HCEC 1CT (cell line): ENCODE results near the gene FBLL1.
A peak's percentile ranks its signal among the peaks of the same experiment; 100 is the strongest.
"Not testable (repeated sequence)": the region's sequence is repeated elsewhere in the genome, so short reads cannot be mapped to it uniquely, and the experiment has no call there.

Experiments
- DNase-seq: peaks from one replicate; pipeline ENCODE4 v3.0.0-alpha.2; 2017

The FBLL1 gene

DNA sequence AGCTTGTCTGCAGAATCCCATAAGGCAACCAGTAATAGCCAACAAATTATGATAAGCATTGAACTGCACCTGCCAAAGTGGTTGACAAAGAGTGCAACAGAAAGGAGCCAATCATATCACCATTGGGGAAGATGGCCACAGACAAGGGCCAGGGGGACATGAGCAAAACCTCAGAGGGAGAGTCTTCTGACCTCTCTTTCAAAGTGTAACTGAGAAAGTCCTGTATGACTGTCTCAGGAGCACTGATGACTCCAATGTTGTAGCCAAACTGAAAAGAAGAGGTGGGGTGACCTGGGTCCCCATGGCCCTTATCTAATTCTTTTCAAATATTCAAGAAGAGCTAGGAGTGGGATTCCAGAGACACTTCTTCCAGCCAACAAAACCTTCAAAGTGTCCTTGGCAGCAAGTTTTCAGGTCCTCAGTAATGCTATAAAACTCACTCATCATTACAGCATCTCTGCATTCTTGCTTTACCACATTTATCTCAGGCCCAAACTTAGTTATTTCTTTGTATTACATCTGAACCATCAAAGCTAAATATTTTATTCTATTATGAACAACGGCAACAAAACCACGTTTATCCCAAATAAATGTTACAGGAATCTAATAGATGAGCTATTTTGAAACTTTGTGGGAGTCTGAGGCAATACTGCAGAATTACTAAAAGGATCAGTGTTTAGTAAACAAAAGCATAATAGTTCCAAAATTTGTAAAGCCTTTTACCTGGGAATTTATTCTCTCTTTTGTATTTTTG lies 24.4 kb downstream of the FBLL1 start:
- DNase-seq, result no peak

DNA sequence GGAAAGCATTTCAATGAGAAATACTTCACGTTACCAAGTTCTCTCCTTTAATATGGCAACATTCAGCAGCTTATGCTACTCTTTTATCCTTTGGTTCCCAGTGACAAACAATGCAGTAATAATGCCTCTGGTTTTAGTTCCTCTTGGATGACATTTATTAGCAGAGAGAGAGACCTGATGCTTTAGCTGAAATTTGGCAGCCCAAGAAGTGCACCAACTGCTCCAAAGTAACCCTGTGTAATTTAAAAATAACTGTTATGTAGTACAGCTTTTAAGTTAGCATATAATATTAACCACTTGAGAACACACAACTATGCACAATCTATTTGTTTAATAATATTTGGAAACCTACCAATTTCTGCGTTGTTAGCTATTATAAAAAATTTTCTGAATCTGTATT lies 28.3 kb downstream of the FBLL1 start:
- DNase-seq, result no peak

DNA sequence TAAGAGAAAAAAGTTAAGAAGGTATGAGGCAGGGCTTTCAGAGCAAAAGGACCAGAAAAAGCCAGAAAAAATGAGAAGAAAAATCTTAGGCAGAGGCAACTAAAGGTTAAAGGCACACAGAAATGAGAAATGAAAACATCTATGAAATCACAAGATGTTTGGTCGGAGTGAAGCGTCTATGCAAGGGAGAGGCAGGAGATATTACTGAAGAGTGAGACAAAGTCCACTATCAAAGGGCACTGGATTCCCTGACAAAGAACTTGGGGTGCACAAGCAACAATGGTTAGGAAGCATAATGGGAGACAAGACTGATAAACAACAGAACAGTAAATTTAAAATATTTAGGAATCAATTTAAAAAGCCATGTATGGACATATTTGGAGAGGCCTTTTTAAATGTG lies 33.2 kb downstream of the FBLL1 start:
- DNase-seq, result no peak

DNA sequence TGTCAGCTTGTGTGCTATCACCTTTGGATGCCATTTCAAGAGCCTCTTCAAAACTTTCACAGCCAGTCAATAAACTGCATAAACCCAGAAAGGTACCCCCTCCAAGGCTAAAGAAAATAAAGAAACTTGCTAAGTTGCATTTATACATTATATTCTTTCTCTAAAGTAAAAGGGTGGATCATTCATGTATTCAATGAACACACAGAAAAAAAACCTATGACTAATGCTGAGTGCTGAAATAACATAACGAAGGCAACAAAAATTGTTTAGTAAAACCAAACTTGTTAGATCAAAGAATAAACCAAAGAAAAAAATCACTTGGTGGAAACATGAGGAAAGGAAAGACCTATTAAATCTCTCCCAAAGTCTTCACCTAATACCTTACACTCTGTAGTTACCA lies 34.9 kb downstream of the FBLL1 start:
- no peak for DNase-seq

DNA sequence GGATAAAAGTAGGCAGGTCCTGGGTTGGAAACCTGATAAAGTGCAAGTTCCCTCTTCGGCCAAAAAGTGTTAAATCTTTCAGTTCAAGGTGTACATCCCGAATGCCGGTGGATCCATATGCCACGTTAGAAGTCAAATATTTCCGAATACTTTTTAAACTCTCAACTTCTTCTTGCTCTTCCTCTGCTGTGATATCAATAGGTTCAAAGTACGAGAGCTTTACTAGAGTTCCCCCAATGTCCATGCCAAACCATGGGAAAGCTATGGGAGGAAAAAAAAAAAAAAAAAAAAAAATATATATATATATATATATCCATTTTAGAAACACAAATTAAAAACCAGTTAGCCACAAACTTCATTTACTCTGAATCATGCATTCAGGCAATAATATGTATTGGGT lies 39.6 kb downstream of the FBLL1 start:
- no peak for DNase-seq

DNA sequence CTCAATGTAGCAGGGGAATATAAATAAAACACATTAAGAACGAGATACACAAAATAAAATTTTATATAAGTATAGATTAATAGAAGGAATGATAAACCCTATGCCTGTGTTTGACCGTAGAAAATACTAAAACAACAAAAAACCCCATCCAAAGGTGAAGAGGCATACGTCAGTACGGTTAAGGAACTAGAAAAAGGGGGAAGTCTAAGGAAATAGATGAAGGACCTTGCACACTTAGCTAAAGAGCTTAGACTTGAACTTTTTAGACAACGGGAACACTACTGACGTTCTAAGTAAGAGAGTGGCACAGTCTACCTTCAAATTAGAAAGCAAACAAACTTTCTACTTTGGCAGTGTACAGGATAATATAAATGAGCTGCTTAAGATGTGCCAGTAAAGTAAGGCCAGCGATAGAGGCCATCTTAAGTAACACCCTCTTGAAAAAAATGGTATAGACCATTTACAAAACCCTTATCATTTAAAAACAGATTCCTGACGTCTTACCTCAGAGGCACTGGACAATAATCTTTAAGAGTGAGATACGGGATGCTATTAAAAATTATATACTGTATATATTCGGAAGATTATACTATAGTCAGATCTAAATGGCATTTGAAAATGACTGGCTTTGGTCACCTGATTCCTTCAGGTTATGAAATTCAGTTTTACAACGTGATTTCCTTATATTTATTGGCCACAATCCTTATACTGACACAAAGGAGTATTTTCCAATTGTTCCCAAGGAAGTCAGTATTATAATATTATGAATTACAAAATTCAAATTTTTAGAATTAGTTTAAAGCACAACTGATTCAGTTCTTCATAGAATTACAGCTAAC lies 41.6 kb downstream of the FBLL1 start:
- no peak for DNase-seq

DNA sequence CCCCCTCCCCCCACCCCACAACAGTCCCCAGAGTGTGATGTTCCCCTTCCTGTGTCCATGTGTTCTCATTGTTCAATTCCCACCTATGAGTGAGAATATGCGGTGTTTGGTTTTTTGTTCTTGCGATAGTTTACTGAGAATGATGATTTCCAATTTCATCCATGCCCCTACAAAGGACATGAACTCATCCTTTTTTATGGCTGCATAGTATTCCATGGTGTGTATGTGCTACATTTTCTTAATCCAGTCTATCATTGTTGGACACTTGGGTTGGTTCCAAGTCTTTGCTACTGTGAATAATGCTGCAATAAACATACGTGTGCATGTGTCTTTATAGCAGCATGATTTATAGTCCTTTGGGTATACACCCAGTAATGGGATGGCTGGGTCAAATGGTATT lies 44.6 kb downstream of the FBLL1 start:
- DNase-seq, result not testable (repeated sequence)

DNA sequence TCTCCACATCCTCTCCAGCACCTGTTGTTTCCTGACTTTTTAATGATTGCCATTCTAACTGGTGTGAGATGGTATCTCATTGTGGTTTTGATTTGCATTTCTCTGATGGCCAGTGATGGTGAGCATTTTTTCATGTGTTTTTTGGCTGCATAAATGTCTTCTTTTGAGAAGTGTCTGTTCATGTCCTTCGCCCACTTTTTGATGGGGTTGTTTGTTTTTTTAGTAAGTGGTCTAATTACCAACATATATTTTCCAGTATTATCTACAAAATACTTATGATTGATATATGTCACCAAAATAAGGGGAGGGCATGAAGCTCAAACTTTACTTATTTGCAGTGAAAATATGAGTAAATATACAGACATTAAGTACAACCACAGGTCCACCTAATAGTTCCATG lies 45.1 kb downstream of the FBLL1 start:
- DNase-seq, result not testable (repeated sequence)

DNA sequence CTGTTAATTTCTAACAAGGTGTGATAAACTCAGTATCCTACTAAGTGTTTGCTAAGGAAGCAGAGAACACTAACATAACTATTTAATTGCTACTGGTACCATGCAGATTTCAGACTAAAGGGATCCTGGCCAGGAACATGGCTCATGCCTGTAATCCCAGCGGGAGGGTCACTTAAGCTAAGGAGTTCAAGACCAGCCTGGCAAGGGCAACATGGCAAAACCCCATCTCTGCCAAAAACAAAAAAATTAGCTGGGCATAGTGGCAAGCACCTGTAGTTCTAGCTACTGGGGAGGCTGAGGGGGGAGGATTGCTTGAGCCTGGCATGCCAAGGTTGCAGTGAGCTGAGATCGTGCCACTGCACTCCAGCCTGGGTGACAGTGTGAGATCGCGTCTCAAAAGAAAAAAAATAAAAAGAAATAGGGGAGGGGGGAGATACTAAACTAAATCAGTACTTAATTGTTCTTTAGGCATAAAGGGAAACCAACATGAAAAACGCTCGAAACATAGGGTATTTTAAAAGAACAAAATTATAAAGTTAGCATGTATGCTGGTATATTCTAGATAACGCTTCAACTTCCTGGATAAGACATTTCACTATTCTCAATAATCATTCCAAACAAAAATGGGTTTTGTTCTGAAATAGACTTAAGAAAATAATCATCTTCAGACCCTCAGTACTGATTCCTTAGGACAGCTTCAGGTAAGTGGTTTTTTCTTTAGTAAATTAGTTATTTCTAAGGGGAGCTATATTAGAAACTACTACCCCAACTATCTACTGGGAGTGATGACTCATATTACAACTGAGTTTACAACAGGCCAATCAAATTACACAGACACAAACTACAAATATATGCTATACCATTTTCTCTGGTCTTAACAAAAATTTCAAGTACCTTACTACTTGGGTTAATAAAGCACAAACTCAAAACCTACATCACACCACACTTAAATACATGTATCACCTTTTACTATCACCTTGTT lies 46.6 kb downstream of the FBLL1 start:
- no peak for DNase-seq

DNA sequence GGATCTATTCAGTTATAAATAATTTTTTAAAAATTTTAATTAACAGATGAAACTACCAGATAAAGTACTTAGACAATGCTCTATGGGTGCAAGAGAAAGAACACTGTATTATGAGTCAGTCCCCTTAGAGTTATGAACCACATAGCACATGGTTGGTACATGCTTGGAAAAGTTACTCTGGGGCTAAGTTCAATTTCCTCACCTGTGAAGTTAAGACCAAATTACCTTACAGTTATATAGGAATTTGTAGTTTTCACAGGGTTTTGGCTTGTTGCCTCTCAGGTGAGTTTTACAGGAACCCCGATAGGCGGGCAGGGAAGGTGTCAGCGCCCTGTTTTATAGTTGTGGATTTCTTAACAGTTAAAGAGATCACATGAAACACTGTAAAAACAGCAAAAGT lies 48.9 kb downstream of the FBLL1 start:
- DNase-seq, result peak; percentile 39

DNA sequence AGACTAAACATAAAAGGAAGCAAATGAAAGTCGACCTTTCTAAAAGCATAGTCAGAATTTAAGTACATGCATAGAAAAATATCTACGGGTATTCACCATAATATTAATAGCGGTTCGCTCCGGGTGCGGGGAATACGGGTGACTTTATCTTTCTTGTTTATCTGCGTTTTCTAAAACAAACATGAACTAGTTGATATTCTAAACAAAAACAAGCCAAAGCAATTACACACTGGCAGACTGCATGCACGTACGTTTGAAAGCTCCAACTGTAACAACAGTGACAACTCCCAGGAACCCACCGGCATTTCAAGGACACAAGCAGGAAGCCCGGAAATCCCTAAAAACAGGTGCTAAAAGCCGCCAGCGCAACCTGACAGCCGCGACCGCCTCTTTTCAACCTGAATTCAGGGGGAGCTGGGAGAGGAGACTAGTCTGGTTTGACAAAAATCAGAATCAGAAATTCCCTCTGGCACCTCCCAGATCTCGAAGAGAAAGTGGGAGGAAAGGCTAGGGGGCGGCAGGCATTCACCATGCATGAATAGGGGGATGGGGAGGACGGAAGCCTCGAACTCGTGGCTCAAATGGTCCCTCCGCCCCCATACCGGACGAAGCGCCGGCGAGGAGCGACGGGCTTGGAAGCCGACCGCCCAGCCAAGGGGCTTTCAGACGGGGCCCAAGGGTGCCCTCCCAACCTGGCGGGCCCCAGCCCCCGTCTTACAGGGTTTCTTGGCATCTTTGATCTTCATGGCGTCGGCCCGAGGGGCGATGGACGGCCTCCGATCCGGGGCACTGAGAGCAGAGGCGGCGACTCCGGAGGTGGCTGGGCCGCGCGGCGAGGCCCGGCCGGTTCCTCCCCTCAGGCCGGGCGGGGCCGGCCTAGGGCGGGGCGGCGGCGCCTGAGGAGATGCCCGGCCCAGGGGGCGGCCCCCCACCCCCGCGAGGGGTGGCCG lies 49.7 kb downstream of the FBLL1 start, which contains the start of gene PANK3:
PANK3 (minus strand) TSS at position 831 of the 950 bp plus-strand sequence; CDS start at position 746, 85 bp downstream.
- peak; percentile 3 for DNase-seq

DNA sequence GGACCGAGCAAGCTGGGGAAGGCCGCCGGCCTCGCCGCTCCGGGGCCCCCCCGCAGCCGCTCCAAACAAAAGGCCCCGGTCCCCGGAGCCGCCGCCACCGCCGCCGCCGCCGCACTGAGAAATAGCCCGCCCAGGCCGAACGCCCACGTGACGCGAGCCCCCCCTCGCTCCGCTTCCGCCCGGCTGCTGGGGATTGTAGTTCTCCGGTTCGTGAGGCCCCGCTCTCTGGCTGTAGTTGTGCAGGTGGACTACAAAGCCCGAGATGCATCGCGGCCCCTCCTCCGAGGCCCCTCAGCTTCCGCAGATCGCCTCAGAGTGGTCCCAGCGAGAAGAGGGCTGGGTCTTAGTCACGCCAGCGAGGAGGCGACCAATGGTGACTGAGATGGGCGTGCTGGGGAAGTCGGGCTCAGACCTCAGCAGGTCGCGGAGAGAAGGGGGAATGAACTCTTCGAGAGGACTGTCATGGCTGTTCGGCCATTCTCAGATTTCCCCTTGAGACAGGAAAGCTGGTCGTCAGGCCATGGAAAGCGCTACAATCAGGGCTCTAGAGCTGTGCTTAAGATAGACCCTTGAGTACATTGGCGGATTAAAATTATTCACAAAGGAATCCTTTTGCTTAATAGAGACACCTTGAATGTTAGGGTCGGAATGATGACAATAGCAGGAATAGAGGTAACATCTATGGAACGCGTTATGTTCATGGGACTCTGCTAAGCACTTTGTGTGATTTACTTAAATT lies 50.6 kb downstream of the FBLL1 start:
- DNase-seq, result peak; percentile 99

DNA sequence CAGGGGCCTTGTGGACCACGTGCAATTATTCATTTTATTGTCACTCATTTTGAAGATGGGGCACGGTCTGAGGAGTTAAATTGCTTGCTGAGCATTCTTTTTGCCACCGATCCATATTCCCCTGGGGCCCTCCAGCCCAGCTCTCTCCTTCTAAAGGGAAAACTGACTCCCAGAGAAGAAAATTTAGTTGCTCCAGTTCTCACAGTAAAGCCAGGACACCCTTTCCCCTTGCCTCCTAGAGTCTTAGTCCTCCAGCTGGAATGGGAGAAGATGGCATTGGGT lies 51.1 kb downstream of the FBLL1 start:
- no peak for DNase-seq
